NCI-H1930 (cell line): ENCODE measurements around the gene NTMT1.
"Not testable (repeated sequence)": the region's sequence is repeated elsewhere in the genome, so short reads cannot be mapped to it uniquely, and the experiment has no call there.

Source experiments
- DNase-seq, 2 experiments: peaks; one replicate each; lab custom pipeline; 2025; lab: John Stamatoyannopoulos, UW

NTMT1 gene, protein sequence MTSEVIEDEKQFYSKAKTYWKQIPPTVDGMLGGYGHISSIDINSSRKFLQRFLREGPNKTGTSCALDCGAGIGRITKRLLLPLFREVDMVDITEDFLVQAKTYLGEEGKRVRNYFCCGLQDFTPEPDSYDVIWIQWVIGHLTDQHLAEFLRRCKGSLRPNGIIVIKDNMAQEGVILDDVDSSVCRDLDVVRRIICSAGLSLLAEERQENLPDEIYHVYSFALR

DNA sequence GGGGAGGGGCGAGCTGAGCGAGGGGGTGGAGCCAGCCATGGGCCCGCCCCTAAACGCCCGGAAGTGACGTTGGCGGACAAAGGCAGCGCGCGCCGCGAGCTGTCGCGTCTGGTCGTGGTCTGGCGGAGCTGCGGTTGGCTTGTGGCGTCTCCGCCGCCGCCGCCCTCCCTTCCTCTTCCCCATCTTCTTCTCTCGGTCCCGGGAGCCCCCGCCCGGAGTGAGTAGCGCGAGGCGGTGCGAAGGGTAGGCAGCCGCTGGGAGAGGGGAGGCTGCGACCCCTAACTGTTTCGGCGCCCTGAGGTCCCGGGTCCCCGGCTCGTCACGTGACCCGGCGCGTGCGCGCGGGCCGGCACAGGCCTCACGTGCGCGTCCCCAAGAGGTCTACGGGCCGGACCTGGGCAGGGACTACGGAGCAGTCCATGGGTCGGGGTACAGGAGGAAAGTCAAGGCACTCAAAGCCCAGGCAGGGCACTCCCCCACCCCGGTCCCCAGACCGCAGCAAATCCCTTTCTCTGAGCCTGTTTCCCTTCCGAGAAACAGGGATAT lies at the start of gene NTMT1:
NTMT1 (plus strand) TSS at position 85 of the 546 bp plus-strand sequence. CDS start 6,541 bp downstream, outside the sequence.
- DNase-seq: peak; percentile 54 to 76

DNA sequence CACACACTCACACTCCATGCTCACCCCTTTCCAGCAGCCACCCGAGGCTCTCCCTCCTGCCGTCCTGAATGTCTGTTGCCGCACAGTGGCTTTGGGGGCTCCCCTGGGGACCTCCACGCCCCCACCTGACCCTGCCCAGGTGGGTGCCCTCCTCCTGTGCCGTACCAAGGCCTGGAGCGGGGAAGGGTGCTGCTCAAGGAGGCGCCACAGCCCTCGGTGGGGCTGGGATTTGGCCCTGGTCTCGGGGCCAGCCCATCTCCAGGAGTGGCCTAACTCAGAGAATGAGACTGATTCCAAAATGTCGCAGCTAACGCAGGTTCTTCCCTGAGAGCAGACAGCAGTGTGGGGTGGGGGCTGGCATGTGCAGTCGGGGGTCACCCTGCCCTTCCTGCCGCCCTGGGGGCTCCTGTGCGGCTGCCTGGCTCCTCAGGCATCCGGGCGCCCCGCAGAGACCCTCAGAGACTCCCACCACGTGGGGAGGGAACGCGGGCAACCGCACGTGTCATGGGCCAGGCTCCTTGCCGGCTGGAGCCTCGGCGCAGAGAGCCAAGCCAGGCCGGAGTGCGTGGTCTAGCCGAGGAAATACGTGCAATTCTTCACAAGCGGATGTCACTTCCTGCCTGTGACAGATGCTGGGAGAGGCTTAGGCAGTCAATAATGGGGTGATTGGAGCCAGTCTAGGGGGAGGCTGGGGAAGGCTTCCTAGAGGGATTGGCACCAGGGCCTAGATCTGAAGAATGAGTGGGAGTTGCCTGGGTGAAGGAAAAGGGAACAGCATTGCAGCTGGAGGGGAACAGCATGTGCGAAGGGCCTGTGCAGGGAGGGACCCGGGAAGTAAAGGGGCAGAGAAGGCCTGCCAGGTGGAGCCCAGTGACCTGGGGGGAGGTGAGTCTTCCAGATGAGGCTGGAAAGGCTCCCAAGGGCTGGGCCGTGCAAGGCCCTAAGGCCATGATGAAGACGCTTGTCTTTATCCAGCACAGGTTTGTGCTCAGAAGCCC lies 49.1 kb upstream of the NTMT1 start:
- no peak for DNase-seq

DNA sequence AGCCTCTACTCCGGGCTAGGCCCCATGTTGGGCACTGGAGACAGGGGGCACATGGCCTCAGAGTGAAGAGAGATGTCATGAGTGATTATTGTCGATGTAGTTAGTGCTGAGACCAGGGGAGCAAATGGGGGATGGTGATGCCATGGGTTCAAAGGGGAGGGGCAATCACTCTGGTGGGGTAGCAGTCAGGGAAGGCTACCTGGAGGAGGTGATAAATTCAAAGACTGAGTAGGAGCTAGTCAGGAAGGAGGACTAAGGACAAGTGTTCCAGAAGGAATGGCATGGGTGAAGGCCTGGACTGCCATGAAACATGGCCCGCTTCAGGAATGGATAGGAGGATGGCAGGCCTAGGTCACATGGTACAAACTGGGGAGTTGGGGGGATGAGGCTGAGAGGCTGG lies 46.7 kb upstream of the NTMT1 start:
- DNase-seq: no peak

DNA sequence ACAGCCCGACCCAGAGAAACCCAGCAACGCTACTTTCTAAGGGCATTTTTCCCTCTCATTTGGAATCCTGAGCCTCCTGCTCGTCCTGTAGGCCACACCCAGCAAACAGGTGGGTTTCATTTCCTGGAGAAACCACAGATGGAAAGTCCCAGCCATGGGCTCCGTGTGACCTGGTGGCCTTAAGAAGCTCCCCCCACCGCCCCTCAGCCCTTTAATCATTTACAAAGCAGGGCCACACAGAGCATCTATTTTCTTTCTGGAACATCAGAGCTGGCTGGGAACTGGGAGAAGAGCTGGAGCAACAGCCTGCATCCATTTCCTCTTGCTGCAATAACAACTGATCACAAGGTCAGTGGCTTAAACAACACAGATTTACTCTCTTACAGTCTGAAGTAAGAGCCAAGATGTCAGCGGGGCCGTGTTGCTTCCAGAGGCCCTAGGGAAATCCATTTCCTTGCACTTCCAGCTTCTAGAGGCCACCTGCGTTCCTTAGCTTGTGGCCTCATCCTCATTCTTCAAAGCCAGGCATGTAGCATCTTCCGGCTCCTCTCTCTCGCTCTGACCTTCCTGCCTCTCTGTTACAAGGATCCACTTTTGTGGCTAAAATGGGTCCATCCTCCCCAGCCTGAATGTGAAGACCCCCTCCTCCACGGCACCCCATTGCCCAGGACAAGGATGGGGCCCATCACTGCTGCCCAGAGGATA lies 45.6 kb upstream of the NTMT1 start:
- no peak for DNase-seq

DNA sequence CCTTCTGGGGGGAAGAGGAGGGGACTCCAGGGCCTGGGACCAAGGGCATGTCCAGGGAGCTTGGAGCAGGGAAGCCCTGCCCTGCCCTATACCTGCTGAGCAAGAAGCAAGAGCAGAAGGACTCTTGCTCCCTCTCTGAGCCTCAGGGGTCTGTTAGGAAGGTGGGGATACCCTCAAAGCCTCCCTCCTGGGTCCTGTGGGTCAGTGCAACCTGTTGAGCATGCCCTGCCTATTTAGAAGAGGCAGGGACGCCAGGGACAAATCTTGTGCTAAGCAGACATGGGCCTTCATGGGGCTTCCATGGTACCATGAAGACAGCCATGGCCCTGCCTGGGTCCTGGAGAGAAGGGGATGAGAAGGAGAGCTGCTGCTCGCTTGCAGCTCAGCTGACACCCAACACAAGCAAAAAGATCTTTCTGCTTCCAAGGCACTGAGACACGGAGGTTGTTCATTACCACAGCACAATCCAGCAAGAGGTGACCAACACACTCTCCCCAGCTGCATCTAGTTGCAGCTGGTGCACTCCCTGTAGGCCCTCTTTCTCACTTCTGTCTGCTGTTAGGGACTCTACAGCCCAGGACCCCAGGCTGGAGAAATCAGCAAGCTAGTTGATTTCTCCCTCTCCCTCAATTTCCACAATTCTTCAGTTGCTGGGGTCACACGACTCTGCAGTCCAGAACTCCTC lies 44.3 kb upstream of the NTMT1 start:
- DNase-seq: no peak

DNA sequence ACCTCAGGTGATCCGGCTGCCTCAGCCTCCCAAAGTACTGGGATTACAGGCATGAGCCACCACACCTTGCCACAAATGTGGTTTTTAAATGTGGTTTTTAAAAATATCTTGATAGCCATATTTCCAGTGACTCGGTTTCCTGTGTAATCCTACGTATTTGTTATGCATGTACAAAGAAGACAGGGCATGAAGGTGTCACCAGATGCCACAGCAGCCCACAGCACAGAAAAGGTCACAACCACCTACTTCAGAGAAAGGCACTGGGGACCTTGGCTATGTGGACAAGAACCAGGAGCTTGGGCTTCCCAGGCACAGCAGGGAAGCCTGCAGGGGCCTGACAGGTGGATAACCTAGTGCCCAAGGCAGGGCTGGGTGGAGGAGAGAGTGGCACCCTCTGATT lies 43.1 kb upstream of the NTMT1 start:
- DNase-seq: no peak

DNA sequence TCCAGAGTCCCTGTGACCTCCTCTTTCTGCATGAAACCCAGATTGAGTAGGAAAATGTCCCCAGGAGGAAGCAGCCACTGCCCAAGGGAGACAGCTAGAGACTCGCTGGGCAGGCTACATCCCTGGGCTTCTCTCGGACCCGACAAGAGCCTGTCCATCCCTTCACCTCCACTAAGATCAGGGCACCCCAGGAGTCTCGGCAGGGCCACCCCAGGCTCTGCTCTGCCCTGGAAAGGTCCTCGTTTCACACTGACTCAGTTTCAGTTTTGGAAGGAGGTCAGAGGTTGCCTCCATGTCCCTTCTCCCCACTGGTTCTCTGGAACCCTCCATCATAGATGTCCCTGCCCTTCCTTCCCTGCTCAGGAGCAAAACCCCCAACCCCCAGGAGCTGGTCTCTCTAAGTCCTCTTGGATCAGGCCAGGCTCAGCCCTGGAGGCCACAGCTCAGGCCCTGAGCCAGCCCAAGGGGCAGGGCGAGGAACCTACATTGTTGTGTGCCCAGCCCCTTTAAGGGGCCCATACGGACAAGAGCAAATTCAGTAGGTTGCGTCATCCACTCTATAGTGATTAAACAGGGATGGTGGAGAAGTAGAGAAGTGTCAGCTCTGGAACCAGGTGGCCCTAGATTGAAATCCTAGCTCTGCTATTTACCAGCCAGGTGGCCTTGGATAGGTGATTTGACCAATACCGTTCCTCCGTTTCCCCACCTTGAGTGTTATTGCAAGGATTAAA lies 42.5 kb upstream of the NTMT1 start:
- DNase-seq: no peak

DNA sequence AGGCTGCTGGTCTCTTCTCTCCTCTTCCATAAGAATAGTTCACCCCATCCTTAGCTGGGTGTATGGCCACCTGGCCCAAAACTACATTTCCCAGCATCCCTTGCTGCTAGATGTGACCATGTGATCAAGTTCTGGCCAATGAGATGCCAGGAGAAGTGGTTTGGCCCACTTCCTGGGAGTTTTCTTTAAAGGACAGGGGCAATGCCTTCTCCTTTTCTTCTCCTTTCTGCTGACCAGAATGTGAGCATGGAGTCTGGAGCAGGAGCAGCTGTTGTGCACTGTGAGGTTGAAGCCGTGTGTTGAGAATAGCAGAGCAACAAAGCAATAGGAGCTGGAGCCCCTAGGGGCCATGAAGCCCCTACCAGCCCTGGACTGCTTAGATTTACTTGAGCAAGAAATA lies 41.8 kb upstream of the NTMT1 start:
- peak; percentile 24 to 62 for DNase-seq

DNA sequence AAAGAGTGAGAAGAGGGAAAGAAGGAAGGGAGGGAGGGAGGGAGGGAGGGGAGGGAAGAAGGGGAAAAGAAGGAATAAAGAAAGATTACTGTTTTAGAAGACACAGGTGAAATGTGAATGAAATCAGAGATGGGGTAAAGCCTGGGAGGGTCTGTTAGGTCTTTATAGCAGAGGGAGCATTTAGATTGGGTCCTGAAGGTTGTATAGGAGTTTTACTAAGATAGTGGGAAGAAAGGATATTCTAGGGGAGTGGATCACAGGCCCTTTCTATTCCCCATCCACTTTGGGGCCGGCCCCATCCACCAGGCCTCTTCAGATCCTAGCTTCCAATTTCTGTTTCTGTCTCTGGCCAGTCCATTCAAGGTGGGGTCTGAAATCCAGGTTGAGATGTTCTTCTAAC lies 40.6 kb upstream of the NTMT1 start:
- no peak for DNase-seq

DNA sequence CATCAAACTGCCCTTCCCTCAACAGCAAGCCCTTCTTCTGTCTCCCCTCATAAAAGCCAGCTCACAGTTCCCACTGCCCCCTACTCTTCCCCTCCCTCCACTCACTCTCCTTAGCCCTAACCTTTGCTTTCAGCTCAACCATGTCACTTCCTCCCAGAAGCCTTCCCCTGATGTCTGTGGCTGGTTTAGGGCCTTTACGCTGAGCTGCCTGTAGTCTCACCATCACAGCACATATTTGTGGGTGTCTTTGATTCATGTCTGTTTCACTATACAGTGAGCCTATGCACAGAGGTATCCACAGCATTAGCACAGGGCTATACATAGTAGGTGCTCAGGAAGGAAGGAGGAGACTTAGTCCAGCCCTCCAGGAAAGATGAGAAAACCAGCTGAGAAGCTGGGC lies 39.7 kb upstream of the NTMT1 start:
- no peak for DNase-seq

DNA sequence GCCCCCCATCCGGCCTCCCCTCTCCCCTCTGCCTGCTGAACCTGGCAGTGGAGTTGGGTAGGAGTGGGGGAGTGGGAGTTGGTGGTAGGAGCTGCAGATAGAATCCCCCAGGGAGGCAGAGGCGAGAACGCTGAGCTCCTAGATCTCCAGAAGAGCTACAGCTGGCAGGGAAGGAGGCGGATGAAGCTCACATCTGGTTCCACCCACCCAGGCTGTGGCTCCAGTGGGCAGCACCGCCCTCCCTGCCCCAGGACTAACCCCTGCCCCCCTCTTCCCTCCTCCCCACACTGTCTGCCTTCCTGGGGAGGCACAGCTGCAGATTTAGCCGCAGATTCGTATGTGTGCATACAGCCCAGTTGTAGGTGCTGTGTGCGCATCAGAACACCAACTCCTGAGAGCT lies 39.3 kb upstream of the NTMT1 start:
- no peak for DNase-seq

DNA sequence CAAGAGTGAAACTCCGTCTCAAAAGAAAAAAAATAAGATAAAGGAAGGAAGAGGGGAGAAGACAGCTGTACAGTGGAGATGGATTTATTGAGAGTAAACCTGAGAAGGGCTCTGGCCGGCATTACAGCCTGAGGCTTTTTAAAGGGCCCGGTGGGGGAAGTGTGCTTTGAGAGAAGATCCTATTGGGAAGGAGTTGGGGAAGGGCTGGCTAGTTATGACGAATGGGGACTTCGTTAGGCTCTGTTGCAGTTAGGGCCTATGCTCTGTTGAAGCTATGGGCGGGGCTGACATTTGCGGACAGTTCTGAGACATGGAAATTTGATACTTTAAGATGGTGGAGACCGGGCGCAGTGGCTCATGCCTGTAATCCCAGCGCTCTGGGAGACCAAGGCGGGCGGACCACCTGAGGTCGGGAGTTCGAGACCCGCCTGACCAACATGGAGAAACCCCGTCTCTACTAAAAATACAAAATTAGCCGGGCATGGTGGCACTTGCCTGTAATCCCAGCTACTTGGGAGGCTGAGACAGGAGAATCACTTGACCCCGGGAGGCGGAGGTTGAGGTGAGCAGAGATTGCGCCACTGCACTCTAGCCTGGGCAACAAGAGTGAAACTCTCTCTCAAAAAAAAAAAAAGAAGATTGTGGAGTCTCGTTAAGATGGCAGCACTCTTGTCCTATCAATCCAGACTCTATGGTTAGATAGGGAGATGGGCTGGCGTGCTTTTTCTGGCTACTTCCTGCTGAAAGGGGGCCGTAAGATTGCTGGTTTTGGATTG lies 38.3 kb upstream of the NTMT1 start:
- DNase-seq: no peak

DNA sequence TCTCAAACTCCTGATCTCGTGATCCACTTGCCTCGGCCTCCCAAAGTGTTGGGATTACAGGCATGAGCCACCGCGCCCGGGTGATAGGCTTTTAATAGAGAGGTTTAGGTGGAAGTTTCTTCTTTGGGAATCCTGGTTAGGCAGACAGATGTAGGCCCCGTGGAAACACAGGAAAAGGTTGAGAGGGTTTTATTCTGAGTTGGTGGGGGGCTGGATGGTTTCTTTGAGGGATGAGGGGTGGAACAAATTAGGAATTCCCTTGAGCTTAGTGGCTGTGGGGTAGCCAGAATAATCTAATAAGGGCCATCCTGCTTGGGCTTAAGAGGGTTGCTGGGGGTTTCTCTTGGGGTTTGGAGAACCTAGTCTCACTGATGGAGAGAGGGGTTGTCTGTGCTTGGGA lies 35.5 kb upstream of the NTMT1 start:
- DNase-seq: no peak

DNA sequence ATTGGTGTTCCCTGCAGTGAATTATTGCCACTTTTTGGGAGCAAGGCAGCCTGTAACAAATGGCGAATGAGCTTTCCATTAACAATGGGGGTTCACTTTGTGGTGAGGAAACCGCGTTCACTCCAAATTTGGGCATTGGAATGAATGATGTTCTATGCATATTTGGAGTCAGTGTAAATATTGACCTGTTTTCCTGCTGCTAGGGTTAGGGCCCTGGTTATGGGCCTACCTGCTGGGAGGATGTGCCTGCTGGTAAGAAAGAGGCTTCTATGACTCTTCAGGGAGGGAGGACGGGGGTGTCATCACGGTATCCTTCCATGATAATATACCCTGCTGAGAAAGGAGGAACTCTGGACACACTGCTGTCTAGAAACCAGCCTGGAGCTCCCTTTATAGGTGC lies 34.0 kb upstream of the NTMT1 start:
- DNase-seq: no peak

DNA sequence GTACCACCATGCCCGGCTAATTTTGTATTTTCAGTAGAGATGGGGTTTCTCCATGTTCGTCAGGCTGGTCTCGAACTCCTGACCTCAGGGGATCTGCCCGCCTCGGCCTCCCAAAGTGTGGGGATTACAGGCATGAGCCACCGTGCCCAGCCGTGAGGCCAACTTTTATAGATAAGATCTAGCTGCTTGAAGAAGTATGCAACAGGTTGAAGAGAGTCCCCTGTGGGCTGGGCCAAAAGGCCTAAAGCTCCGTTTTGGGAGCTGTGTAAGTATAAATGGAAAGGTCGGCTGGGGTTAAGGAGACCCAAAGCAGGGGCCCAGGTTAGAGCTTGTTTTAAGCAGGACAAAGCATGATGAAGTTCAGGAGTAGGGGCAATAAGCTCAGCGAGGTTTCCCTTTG lies 33.2 kb upstream of the NTMT1 start:
- DNase-seq: not testable (repeated sequence)

DNA sequence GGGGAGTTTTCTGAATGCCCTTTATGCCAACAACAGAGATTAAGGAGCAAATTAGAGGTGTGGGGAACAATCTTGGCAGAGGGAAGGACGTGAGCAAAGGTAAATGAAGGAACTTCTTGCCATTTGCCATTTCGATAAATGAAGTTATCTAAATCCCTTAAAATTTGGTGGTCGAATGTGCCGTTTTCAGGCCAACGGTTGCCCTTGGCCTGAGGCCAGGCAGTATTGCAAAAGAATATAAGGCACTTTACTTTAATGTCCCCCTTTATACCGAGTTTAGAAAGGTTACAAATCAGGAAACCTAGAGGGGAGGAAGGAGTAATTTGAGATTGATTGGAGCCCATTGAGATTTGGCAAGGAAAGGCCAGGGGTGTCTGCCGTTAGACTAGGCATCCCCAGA lies 31.3 kb upstream of the NTMT1 start:
- no peak for DNase-seq

DNA sequence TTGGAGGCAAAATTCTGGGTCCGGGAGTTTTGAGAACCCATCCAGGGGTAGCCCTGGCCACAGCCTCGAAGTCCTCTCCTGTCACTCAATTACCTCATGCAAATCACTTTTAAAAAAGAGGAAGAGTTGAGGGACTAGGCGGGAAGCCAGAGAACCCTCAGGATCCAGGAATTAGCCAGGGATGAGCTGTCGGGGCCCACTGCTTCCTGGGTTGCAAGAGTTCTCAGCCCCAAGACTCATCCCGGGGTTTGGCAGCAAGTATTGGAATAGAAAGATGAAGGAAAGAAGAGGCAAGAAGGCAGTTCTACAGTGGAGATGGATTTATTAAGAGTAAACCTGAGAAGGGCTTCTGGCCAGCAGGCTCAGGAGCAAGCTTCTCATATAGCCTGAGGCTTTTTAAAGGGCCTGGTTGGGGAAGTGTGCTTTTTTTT lies 30.6 kb upstream of the NTMT1 start:
- no peak for DNase-seq

DNA sequence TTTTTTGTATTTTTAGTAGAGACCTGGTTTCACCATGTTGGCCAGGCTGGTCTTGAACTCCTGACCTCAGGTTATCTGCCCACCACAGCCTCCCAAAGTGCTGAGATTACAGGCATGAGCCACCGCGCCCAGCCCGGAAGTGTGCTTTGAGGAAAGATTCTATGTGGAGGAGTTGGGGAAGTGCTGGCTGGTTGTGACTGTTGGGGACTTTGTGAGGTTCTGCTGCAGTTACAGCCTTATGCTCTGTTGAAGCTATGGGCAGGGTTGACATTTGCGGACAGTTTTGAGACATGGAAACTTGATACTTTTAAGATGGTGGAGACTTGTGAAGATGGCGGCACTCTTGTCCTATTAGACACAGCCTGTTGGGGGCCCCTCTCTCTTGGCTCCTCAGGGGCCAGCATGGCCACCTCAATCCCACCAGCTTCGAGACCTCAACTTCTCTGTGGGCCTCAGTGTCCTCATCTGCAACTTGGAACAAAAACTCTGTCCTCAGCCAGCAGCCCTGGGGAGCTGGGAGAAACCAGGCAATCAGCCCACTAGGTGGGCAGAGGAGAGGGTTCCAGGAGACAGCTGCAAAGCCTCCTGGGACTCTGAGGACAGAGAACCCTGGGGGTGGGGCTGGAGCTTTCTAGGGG lies 29.9 kb upstream of the NTMT1 start:
- no peak for DNase-seq

DNA sequence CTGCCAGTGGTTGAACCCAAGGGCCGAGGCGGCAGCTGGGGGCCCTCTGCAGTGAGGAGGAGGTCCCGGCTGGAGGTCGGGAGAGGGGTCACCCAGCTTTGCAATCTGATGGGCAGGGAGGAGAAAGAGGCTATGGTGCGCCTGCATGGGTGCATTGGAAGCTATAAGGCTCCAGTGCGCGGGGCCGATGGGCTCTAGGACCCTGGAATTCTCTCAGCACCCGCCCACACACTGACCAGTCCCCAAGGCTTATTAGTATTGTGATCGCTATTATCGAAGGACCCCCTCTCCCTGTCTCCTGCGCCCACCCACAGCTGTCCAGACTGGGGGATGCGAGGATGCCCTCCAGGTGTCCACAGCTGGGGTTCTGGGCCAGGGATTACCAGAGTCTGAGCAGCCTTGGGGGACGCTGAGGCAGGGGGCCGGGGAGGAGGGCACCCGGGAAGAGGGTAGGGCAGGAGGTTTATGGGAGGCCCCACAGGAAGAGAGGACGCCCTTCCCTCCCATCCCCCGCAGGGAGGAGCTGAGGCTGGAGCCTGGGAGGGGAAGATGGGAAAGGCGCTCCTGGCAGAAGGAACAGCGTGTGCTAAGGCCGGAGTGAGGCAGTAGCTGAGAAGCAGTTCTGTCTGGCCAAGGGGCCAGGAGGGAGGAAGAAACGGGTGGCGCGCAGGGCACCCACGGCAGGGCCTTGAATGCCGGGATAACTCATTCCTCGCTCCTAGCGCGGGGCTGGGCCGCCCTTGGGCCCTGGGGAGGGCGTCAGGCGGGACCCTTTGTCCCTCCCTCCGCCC lies 29.2 kb upstream of the NTMT1 start:
- DNase-seq: no peak
